Camera-type eye (tissue), 1 donor: ENCODE results near the gene IL1R1. TPM values are rescaled to one million over a fixed set of nuclear protein-coding genes. Genes with fewer than 3 reads are reported as not detected.

Experiments
- total RNA-seq: library from RNA; depleted of rRNA; stranded (reverse); fragments of >200 nt; gene quantifications from one replicate; pipeline ENCODE4 v1.2.3, GENCODE V29; 2014

The IL1R1 gene
- total RNA-seq: 19.4 TPM

GRCh38 chr2:102141970-102142828 lies at the start of gene IL1R1:
TSS of gene IL1R1 (plus strand) at chr2:102142746. CDS start at chr2:102157725, 14,979 bp downstream.

DNA sequence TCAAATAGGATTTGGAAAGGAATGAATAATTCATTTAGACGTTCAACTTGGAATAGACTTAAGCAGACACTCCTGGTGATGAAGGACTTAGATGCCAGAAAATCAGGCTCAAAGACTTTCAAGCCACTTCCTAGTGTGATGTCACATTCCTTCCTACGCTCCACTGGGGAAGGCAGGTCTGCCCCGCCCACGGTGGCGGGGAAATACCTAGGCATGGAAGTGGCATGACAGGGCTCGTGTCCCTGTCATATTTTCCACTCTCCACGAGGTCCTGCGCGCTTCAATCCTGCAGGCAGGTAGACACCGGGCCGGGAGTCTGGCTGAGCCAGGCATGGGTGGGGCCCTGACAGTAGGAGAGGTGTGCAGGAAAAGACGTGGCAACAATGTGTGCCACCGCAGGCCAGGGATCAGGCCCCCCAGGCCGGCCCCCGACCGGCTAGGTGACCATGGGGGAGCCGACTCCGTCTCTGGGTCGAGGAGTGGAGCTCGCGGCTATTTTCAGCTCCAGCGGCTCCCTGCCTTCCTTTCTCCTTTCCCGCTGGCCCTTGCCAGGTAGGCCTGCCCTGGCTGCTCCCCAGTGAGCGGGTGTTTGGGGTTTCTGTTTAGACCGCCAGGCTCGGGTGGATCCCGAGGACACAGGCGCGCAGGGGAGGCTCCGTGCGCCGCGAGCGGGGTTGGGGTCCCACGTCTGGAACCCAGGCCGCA lies 44.4 kb downstream of the IL1R1 start, which contains the start of gene IL1RL2:
IL1RL2 (plus strand) TSS at position 233 of the 705 bp plus-strand sequence. CDS start 845 bp downstream, outside the sequence.

Other genes with a start within 250 kb of the IL1R1 start
- 1.0 TPM for gene IL1R2, start 150.8 kb upstream of the IL1R1 start, total RNA-seq
- gene IL1RL2, start 44.3 kb downstream of the IL1R1 start, total RNA-seq: 1.4 TPM
- 4.3 TPM for gene IL1RL1, start 168.8 kb downstream of the IL1R1 start, total RNA-seq
- 1.6 TPM for gene IL18R1, start 213.1 kb downstream of the IL1R1 start, total RNA-seq